ENCODE measurements around the gene FRMD4A. TPM values are rescaled to one million over a fixed set of nuclear protein-coding genes. Genes with fewer than 3 reads are reported as not detected.
"Not testable (repeated sequence)": the region's sequence is repeated elsewhere in the genome, so short reads cannot be mapped to it uniquely, and the experiment has no call there.

Gene FRMD4A
- total RNA-seq, 1 experiment from 2014 or later = 18.3 TPM

GRCh38 chr10:13770760-13771493 is 559.8 kb downstream of the FRMD4A start:
- Histone ChIP-seq H3K9me3 (ENCODE audit: insufficient read depth, low read depth) (no peaks in the 10 kb centered on the region), H4K20me1 (ENCODE audit: insufficient read depth) (no peaks in the 10 kb centered on the region), H3K4me1 (replicated peaks; ENCODE audit: insufficient read depth) (peaks cover 37% of the 10 kb centered on the region), H3K27me3 (ENCODE audit: insufficient read depth, low read depth) (no peaks in the 10 kb centered on the region), H3K36me3 (ENCODE audit: low read depth) (no peaks in the 10 kb centered on the region), H3K4me2 (no peak overlapping the region), H3F3A (ENCODE audit: insufficient read depth, low read depth) (peaks cover 20% of the 10 kb centered on the region), H3K4me3 (no peak overlapping the region), H3K27ac (no peak overlapping the region), H3K9me2 (ENCODE audit: insufficient read depth) (no peaks in the 10 kb centered on the region), H2AFZ (no peak overlapping the region), H3K79me2 (ENCODE audit: low read depth) (no peaks in the 10 kb centered on the region)
- intact Hi-C loops (cut with micrococcal nuclease; ENCODE audit: unreplicated experiment) = no loop called here
- ChIA-PET CTCF (no interaction called here), POLR2A (ENCODE audit: unreplicated experiment) (no interaction called here)
- TF ChIP-seq CTCF (conservative IDR thresholded peaks at IDR 0.05) (no peak), EZH2 (IDR thresholded peaks at IDR 0.05; ENCODE audit: low read depth) (no peak)
- no TSS peak for BruUV-seq (replicated peaks)
- DNase-seq = no peak

- Histone ChIP-seq H2AFZ (no peak overlapping the region), H3K27me3 (ENCODE audit: insufficient read depth, low read depth) (no peaks in the 10 kb centered on the region), H3K4me3 (no peak overlapping the region), H3K36me3 (ENCODE audit: low read depth) (no peaks in the 10 kb centered on the region), H3K4me1 (replicated peaks; ENCODE audit: insufficient read depth) (peaks cover 31% of the 10 kb centered on the region), H3K9me2 (ENCODE audit: insufficient read depth) (no peaks in the 10 kb centered on the region), H3K79me2 (ENCODE audit: low read depth) (no peaks in the 10 kb centered on the region), H3K27ac (no peak overlapping the region), H4K20me1 (ENCODE audit: insufficient read depth) (no peaks in the 10 kb centered on the region), H3F3A (ENCODE audit: insufficient read depth, low read depth) (peaks cover 20% of the 10 kb centered on the region), H3K4me2 (peak overlapping the region; percentile 55), H3K9me3 (ENCODE audit: insufficient read depth, low read depth) (no peaks in the 10 kb centered on the region)
- TF ChIP-seq EZH2 (IDR thresholded peaks at IDR 0.05; ENCODE audit: low read depth) = no peak
- no peak for TF ChIP-seq CTCF (conservative IDR thresholded peaks at IDR 0.05)
- peak; percentile 56 to 76 for DNase-seq
- POLR2A ChIA-PET (ENCODE audit: unreplicated experiment) = no interaction called here
- intact Hi-C loops (cut with micrococcal nuclease; ENCODE audit: unreplicated experiment) = no loop called here
- BruUV-seq (replicated peaks) = no TSS peak
- CTCF ChIA-PET = no interaction called here
Measured at GRCh38 chr10:13769946-13770345, 560.8 kb downstream of the FRMD4A start.

- DNase-seq = no peak
- H3K79me2 ChIP-seq (ENCODE audit: low read depth) = no peaks in the 10 kb centered on the region
- BruUV-seq (replicated peaks) = no TSS peak
- no peak overlapping the region for H3K4me2 ChIP-seq
- no peak overlapping the region for H3K27ac ChIP-seq
- POLR2A ChIA-PET (ENCODE audit: unreplicated experiment) = no interaction called here
- no peaks in the 10 kb centered on the region for H3K27me3 ChIP-seq (ENCODE audit: insufficient read depth, low read depth)
- no peak for TF ChIP-seq EZH2 (IDR thresholded peaks at IDR 0.05; ENCODE audit: low read depth)
- no peak for TF ChIP-seq CTCF (conservative IDR thresholded peaks at IDR 0.05)
- H2AFZ ChIP-seq = no peak overlapping the region
- H3F3A ChIP-seq (ENCODE audit: insufficient read depth, low read depth) = peaks cover 10% of the 10 kb centered on the region
- CTCF ChIA-PET = no interaction called here
- H3K4me3 ChIP-seq = no peak overlapping the region
- H3K9me3 ChIP-seq (ENCODE audit: insufficient read depth, low read depth) = no peaks in the 10 kb centered on the region
- H3K9me2 ChIP-seq (ENCODE audit: insufficient read depth) = no peaks in the 10 kb centered on the region
- H4K20me1 ChIP-seq (ENCODE audit: insufficient read depth) = no peaks in the 10 kb centered on the region
- H3K4me1 ChIP-seq (replicated peaks; ENCODE audit: insufficient read depth) = peaks cover 20% of the 10 kb centered on the region
- intact Hi-C loops (cut with micrococcal nuclease; ENCODE audit: unreplicated experiment) = no loop called here
- no peaks in the 10 kb centered on the region for H3K36me3 ChIP-seq (ENCODE audit: low read depth)
Measured at GRCh38 chr10:13767676-13768178, 563.0 kb downstream of the FRMD4A start.

- POLR2A ChIA-PET (ENCODE audit: unreplicated experiment); H3F3A ChIP-seq (ENCODE audit: insufficient read depth, low read depth); H4K20me1 ChIP-seq (ENCODE audit: insufficient read depth); H2AFZ ChIP-seq; H3K27me3 ChIP-seq (ENCODE audit: insufficient read depth, low read depth); H3K4me2 ChIP-seq; H3K9me2 ChIP-seq (ENCODE audit: insufficient read depth); H3K36me3 ChIP-seq (ENCODE audit: low read depth); intact Hi-C loops (cut with micrococcal nuclease; ENCODE audit: unreplicated experiment); H3K79me2 ChIP-seq (ENCODE audit: low read depth); H3K9me3 ChIP-seq (ENCODE audit: insufficient read depth, low read depth); H3K4me3 ChIP-seq; CTCF ChIA-PET; BruUV-seq (replicated peaks); H3K27ac ChIP-seq; DNase-seq: not testable (repeated sequence)
- peaks cover 14% of the 10 kb centered on the region for H3K4me1 ChIP-seq (replicated peaks; ENCODE audit: insufficient read depth)
Measured at GRCh38 chr10:13767148-13767547, 563.6 kb downstream of the FRMD4A start.
